ENCODE results near the gene TOB2.

DNA sequence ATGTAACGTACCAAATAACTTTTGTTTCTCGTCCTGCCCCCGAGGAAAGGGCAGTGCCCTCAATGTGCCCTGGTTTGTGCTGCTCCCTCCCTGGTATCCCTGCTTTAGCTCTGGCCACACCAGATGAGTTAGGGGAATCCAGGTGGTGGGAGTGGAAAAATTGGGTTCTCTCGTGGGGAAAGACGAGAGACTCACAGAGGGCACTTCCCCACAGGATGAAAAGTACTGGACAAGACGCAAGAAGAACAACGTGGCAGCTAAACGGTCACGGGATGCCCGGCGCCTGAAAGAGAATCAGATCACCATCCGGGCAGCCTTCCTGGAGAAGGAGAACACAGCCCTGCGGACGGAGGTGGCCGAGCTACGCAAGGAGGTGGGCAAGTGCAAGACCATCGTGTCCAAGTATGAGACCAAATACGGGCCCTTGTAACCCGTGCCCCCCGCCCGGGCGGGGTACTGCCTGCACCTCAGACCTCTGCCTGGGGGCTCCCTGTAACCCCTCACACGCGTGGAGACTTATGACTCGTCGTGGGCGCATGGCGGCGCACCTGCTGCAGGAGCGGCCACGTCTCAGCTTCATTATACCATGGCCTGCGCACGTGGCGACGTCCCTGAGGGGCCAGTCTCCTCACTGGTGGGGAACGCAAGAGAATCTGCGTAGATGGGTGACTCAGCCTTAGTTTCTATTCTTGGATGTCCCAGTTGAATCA, 50.9 kb downstream of the TOB2 start:
- TF ChIP-seq CTCF (IDR thresholded peaks at IDR 0.05) (no peak), POLR2A (IDR thresholded peaks at IDR 0.05) (no peak)
